ENCODE data around the gene BMERB1.
A peak's percentile ranks its signal among the peaks of the same experiment; 100 is the strongest.

The BMERB1 gene

GRCh38 chr16:15635926-15636325, 201.5 kb downstream of the BMERB1 start:
- no peak overlapping the region for H3K4me3 Mint-ChIP-seq
- H3K4me1 Mint-ChIP-seq (ENCODE audit: low read depth): peaks cover 50% of the 10 kb centered on the region
- peak overlapping the region; percentile 83 for H3K27ac Mint-ChIP-seq
- H3K36me3 Mint-ChIP-seq (ENCODE audit: low read depth): peaks cover 60% of the 10 kb centered on the region
- H3K27me3 Mint-ChIP-seq (ENCODE audit: low read depth): no peaks in the 10 kb centered on the region
- H3K9me3 Mint-ChIP-seq: no peaks in the 10 kb centered on the region

DNA sequence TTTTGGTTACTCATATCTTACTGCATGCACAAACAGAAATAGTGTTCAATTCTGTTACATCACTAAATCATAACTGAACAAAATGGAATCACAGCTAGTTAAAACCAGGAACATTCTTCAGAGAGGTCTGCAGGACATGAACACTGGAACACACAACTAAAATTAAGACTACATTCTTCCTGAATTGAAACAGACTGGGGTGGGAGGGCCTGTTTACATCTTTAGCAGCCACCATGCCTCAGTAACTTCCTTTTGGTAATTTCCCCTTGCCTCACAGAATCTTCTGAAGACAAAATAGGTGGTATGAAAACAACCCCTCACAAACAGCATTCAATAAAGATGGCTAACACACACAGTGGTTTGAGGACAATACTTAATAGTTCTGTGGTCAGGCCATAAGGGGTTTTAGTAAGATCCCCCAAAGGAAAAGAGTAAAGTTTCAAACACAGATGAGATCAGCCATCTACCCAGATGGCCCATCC, 202.0 kb downstream of the BMERB1 start:
- H3K4me3 Mint-ChIP-seq: peak overlapping the region; percentile 8
- peaks cover 54% of the 10 kb centered on the region for H3K4me1 Mint-ChIP-seq (ENCODE audit: low read depth)
- H3K36me3 Mint-ChIP-seq (ENCODE audit: low read depth): peaks cover 58% of the 10 kb centered on the region
- H3K27ac Mint-ChIP-seq: peak overlapping the region; percentile 83
- H3K27me3 Mint-ChIP-seq (ENCODE audit: low read depth): no peaks in the 10 kb centered on the region
- H3K9me3 Mint-ChIP-seq: no peaks in the 10 kb centered on the region

Data from T-helper 1 cell treated with Interleukin-12 subunit alpha and Interleukin-12 subunit beta and Interleukin-4 antibody, amounts not matched to agents 30 μg/mL and 1 μg/mL, for 36 hours (primary cell).